Breast epithelium (tissue), 3 donors: Measurements from ENCODE around the gene TMEM50B.

Experiments used
- POLR2AphosphoS5 ChIP-seq, 3 donors: sonication (generic); formaldehyde crosslinking; IDR thresholded peaks; one replicate each; pipeline ENCODE4 v1.6.1; 2017; ENCODE audit warnings: antibody characterized with exemption in 3 of 3
- TF ChIP-seq, protein P1 (sequence below), 3 donors: fragments of 450-650 bp; IDR thresholded peaks; one replicate each; pipeline ENCODE4 v1.5.1; 2016 to 2017; ENCODE audit warnings: antibody characterized with exemption in 3 of 3, mild to moderate bottlenecking in 3 of 3, moderate library complexity in 3 of 3

DNA sequence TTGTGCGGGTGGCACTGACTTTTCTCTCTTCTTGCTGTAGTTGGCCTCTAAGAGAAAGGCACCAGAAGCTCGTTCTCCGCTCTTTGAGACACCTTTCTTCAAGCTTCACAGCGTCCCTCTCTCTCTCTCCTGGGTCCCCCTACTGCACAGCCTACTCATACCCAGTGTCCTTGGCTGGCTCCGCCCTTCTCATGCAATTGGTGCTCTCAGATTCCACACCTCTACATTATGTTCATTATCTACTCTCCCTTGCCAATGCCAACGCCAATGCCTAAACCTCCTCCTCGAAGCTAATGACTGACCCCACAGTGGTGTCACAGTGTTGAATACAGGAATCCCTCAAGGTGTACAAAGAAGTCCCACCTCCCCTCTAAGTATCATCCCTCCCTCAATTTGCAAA, 16.6 kb upstream of the TMEM50B start:
- TF ChIP-seq, protein P1, sequence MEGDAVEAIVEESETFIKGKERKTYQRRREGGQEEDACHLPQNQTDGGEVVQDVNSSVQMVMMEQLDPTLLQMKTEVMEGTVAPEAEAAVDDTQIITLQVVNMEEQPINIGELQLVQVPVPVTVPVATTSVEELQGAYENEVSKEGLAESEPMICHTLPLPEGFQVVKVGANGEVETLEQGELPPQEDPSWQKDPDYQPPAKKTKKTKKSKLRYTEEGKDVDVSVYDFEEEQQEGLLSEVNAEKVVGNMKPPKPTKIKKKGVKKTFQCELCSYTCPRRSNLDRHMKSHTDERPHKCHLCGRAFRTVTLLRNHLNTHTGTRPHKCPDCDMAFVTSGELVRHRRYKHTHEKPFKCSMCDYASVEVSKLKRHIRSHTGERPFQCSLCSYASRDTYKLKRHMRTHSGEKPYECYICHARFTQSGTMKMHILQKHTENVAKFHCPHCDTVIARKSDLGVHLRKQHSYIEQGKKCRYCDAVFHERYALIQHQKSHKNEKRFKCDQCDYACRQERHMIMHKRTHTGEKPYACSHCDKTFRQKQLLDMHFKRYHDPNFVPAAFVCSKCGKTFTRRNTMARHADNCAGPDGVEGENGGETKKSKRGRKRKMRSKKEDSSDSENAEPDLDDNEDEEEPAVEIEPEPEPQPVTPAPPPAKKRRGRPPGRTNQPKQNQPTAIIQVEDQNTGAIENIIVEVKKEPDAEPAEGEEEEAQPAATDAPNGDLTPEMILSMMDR (IDR thresholded peaks at IDR 0.05), result no peak
- TF ChIP-seq POLR2AphosphoS5 (IDR thresholded peaks at IDR 0.05), result no peak
